Adipocyte (in vitro differentiated cells): ENCODE data around the gene ZC2HC1C.

Experiments used
- DNase-seq: peaks from one replicate; pipeline ENCODE4 v3.0.0-alpha.2; 2015; ENCODE audit warnings: low read depth
- H3K27me3 ChIP-seq: replicated peaks from 2 replicates; pipeline ENCODE4 v1.7.0; 2013; ENCODE audit warnings: mild to moderate bottlenecking, low read length, moderate library complexity; ENCODE audit not compliant: control insufficient read depth, insufficient read depth
- H3K36me3 ChIP-seq: 2 replicates; pipeline ENCODE4 v1.7.0; 2013; ENCODE audit warnings: low read length, mild to moderate bottlenecking, moderate library complexity; ENCODE audit not compliant: control insufficient read depth, insufficient read depth, severe bottlenecking
- H3K4me1 ChIP-seq: 2 replicates; pipeline ENCODE4 v1.7.0; 2013; ENCODE audit warnings: mild to moderate bottlenecking, low read length, moderate library complexity; ENCODE audit not compliant: control insufficient read depth, insufficient read depth
- H3K4me3 ChIP-seq: 2 replicates; pipeline ENCODE4 v1.7.0; 2013; ENCODE audit warnings: mild to moderate bottlenecking, low read length, moderate library complexity
- H3K9ac ChIP-seq: 2 replicates; pipeline ENCODE4 v1.7.0; 2013; ENCODE audit warnings: mild to moderate bottlenecking, low read length, moderate library complexity
- H3K9me3 ChIP-seq: 2 replicates; pipeline ENCODE4 v1.7.0; 2013; ENCODE audit warnings: mild to moderate bottlenecking, low read length, moderate library complexity; ENCODE audit not compliant: control insufficient read depth

ZC2HC1C gene

GRCh38 chr14:75070383-75070782, 942 bp downstream of the ZC2HC1C start:
- no peak overlapping the region for H3K4me3 ChIP-seq
- peaks cover 19% of the 10 kb centered on the region for H3K4me1 ChIP-seq
- no peaks in the 10 kb centered on the region for H3K27me3 ChIP-seq
- no peak overlapping the region for H3K9ac ChIP-seq
- no peaks in the 10 kb centered on the region for H3K9me3 ChIP-seq
- DNase-seq, result no peak
- H3K36me3 ChIP-seq, result no peaks in the 10 kb centered on the region

GRCh38 chr14:75077794-75078193, 8.4 kb downstream of the ZC2HC1C start:
- Histone ChIP-seq H3K4me3 (no peak overlapping the region), H3K4me1 (peaks cover 14% of the 10 kb centered on the region), H3K27me3 (no peaks in the 10 kb centered on the region), H3K9me3 (no peaks in the 10 kb centered on the region), H3K36me3 (peaks cover under 1% of the 10 kb centered on the region), H3K9ac (no peak overlapping the region)
- DNase-seq, result peak; percentile 41

GRCh38 chr14:75079521-75079920, 10.1 kb downstream of the ZC2HC1C start:
- Histone ChIP-seq H3K9ac (no peak overlapping the region), H3K9me3 (no peaks in the 10 kb centered on the region), H3K36me3 (peaks cover 18% of the 10 kb centered on the region), H3K27me3 (no peaks in the 10 kb centered on the region), H3K4me1 (peaks cover 14% of the 10 kb centered on the region), H3K4me3 (no peak overlapping the region)
- DNase-seq, result peak; percentile 56

- DNase-seq, result peak; percentile 51
- peak overlapping the region; percentile 45 for H3K9ac ChIP-seq
- H3K9me3 ChIP-seq, result no peaks in the 10 kb centered on the region
- peaks cover 38% of the 10 kb centered on the region for H3K36me3 ChIP-seq
- H3K4me3 ChIP-seq, result no peak overlapping the region
- H3K27me3 ChIP-seq, result no peaks in the 10 kb centered on the region
- H3K4me1 ChIP-seq, result peaks cover 14% of the 10 kb centered on the region
Measured at GRCh38 chr14:75081660-75082229, 12.3 kb downstream of the ZC2HC1C start.

GRCh38 chr14:75083271-75083670, 13.8 kb downstream of the ZC2HC1C start:
- Histone ChIP-seq H3K4me3 (no peak overlapping the region), H3K9me3 (no peaks in the 10 kb centered on the region), H3K36me3 (peaks cover 53% of the 10 kb centered on the region), H3K4me1 (peaks cover 14% of the 10 kb centered on the region), H3K27me3 (no peaks in the 10 kb centered on the region), H3K9ac (no peak overlapping the region)
- DNase-seq, result no peak

- DNase-seq, result no peak
- no peak overlapping the region for H3K9ac ChIP-seq
- no peak overlapping the region for H3K4me3 ChIP-seq
- H3K4me1 ChIP-seq, result peaks cover 14% of the 10 kb centered on the region
- H3K27me3 ChIP-seq, result no peaks in the 10 kb centered on the region
- no peaks in the 10 kb centered on the region for H3K9me3 ChIP-seq
- peaks cover 55% of the 10 kb centered on the region for H3K36me3 ChIP-seq
Measured at GRCh38 chr14:75084513-75084912, 15.1 kb downstream of the ZC2HC1C start.

GRCh38 chr14:75088153-75088552, 18.7 kb downstream of the ZC2HC1C start:
- no peak for DNase-seq
- no peak overlapping the region for H3K9ac ChIP-seq
- H3K27me3 ChIP-seq, result no peaks in the 10 kb centered on the region
- H3K36me3 ChIP-seq, result peaks cover 75% of the 10 kb centered on the region
- no peaks in the 10 kb centered on the region for H3K9me3 ChIP-seq
- H3K4me3 ChIP-seq, result no peak overlapping the region
- H3K4me1 ChIP-seq, result no peaks in the 10 kb centered on the region

GRCh38 chr14:75088566-75089373, 19.3 kb downstream of the ZC2HC1C start:
- H3K36me3 ChIP-seq, result peaks cover 75% of the 10 kb centered on the region
- H3K27me3 ChIP-seq, result no peaks in the 10 kb centered on the region
- DNase-seq, result peak; percentile 91
- H3K9me3 ChIP-seq, result no peaks in the 10 kb centered on the region
- no peaks in the 10 kb centered on the region for H3K4me1 ChIP-seq
- H3K4me3 ChIP-seq, result no peak overlapping the region
- no peak overlapping the region for H3K9ac ChIP-seq

GRCh38 chr14:75090353-75090752, 20.9 kb downstream of the ZC2HC1C start:
- Histone ChIP-seq H3K27me3 (no peaks in the 10 kb centered on the region), H3K4me3 (no peak overlapping the region), H3K9me3 (no peaks in the 10 kb centered on the region), H3K9ac (no peak overlapping the region), H3K36me3 (peaks cover 75% of the 10 kb centered on the region), H3K4me1 (no peaks in the 10 kb centered on the region)
- DNase-seq, result no peak

- Histone ChIP-seq H3K9ac (no peak overlapping the region), H3K4me1 (no peaks in the 10 kb centered on the region), H3K36me3 (peaks cover 75% of the 10 kb centered on the region), H3K27me3 (no peaks in the 10 kb centered on the region), H3K4me3 (no peak overlapping the region), H3K9me3 (no peaks in the 10 kb centered on the region)
- DNase-seq, result no peak
Measured at GRCh38 chr14:75091251-75091650, 21.8 kb downstream of the ZC2HC1C start.

- no peaks in the 10 kb centered on the region for H3K9me3 ChIP-seq
- H3K4me1 ChIP-seq, result no peaks in the 10 kb centered on the region
- no peak overlapping the region for H3K4me3 ChIP-seq
- H3K9ac ChIP-seq, result no peak overlapping the region
- DNase-seq, result no peak
- H3K27me3 ChIP-seq, result no peaks in the 10 kb centered on the region
- H3K36me3 ChIP-seq, result peaks cover 75% of the 10 kb centered on the region
Measured at GRCh38 chr14:75092698-75093097, 23.3 kb downstream of the ZC2HC1C start.
